GM18505 (cell line): Measurements from ENCODE around the gene ARCN1.

Source experiments
- ATAC-seq: cut with Tn5 transposase; IDR thresholded peaks from one replicate; pipeline ENCODE4 v1.9.1; 2021; ENCODE audit not compliant: unreplicated experiment
- POLR2A ChIP-seq: IDR thresholded peaks from 4 replicates; pipeline ENCODE4 v1.6.1; 2011; ENCODE audit warnings: borderline replicate concordance; ENCODE audit not compliant: insufficient read depth, insufficient read length; ENCODE audit errors: extremely low read depth

The ARCN1 gene

GRCh38 chr11:118532852-118533768 is 39.1 kb upstream of the ARCN1 start:
- TF ChIP-seq POLR2A = no peak
- ATAC-seq = no peak

- no peak for TF ChIP-seq POLR2A
- ATAC-seq = no peak
These were observed 38.2 kb upstream of the ARCN1 start for GRCh38 chr11:118533769-118534729.

- no peak for TF ChIP-seq POLR2A
These were observed 36.9 kb upstream of the ARCN1 start for GRCh38 chr11:118535261-118535660.

GRCh38 chr11:118536726-118537125 is 35.5 kb upstream of the ARCN1 start:
- ATAC-seq = no peak
- no peak for TF ChIP-seq POLR2A

More at GRCh38 chr11:118535261-118535660, 36.9 kb upstream of the ARCN1 start:
- ATAC-seq = no peak

GRCh38 chr11:118537409-118537980 is 34.7 kb upstream of the ARCN1 start:
- no peak for TF ChIP-seq POLR2A
- ATAC-seq = no peak

- TF ChIP-seq POLR2A = no peak
- no peak for ATAC-seq
These were observed 28.1 kb upstream of the ARCN1 start for GRCh38 chr11:118544010-118544646.

- ATAC-seq = no peak
- TF ChIP-seq POLR2A = no peak
These were observed 27.6 kb upstream of the ARCN1 start for GRCh38 chr11:118544647-118545010.

- ATAC-seq = no peak
- TF ChIP-seq POLR2A = no peak
These were observed 26.7 kb upstream of the ARCN1 start for GRCh38 chr11:118545533-118545932.

- no peak for ATAC-seq
- TF ChIP-seq POLR2A = no peak
These were observed 25.1 kb upstream of the ARCN1 start for GRCh38 chr11:118547132-118547531.

- no peak for ATAC-seq
- no peak for TF ChIP-seq POLR2A
These were observed 19.9 kb upstream of the ARCN1 start for GRCh38 chr11:118552341-118552740.

GRCh38 chr11:118560806-118561205 is 11.4 kb upstream of the ARCN1 start:
- ATAC-seq = no peak
- no peak for TF ChIP-seq POLR2A

GRCh38 chr11:118565051-118565450 is 7.2 kb upstream of the ARCN1 start:
- ATAC-seq = no peak
- TF ChIP-seq POLR2A = no peak

- no peak for ATAC-seq
- TF ChIP-seq POLR2A = no peak
These were observed 2.5 kb upstream of the ARCN1 start for GRCh38 chr11:118569670-118570069.
